ENCODE data around the gene NEK1. TPM values are rescaled to one million over a fixed set of nuclear protein-coding genes. Genes with fewer than 3 reads are reported as not detected.

Gene NEK1, protein sequence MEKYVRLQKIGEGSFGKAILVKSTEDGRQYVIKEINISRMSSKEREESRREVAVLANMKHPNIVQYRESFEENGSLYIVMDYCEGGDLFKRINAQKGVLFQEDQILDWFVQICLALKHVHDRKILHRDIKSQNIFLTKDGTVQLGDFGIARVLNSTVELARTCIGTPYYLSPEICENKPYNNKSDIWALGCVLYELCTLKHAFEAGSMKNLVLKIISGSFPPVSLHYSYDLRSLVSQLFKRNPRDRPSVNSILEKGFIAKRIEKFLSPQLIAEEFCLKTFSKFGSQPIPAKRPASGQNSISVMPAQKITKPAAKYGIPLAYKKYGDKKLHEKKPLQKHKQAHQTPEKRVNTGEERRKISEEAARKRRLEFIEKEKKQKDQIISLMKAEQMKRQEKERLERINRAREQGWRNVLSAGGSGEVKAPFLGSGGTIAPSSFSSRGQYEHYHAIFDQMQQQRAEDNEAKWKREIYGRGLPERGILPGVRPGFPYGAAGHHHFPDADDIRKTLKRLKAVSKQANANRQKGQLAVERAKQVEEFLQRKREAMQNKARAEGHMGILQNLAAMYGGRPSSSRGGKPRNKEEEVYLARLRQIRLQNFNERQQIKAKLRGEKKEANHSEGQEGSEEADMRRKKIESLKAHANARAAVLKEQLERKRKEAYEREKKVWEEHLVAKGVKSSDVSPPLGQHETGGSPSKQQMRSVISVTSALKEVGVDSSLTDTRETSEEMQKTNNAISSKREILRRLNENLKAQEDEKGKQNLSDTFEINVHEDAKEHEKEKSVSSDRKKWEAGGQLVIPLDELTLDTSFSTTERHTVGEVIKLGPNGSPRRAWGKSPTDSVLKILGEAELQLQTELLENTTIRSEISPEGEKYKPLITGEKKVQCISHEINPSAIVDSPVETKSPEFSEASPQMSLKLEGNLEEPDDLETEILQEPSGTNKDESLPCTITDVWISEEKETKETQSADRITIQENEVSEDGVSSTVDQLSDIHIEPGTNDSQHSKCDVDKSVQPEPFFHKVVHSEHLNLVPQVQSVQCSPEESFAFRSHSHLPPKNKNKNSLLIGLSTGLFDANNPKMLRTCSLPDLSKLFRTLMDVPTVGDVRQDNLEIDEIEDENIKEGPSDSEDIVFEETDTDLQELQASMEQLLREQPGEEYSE (N-terminal part only)
- total RNA-seq = 6.0 TPM

DNA sequence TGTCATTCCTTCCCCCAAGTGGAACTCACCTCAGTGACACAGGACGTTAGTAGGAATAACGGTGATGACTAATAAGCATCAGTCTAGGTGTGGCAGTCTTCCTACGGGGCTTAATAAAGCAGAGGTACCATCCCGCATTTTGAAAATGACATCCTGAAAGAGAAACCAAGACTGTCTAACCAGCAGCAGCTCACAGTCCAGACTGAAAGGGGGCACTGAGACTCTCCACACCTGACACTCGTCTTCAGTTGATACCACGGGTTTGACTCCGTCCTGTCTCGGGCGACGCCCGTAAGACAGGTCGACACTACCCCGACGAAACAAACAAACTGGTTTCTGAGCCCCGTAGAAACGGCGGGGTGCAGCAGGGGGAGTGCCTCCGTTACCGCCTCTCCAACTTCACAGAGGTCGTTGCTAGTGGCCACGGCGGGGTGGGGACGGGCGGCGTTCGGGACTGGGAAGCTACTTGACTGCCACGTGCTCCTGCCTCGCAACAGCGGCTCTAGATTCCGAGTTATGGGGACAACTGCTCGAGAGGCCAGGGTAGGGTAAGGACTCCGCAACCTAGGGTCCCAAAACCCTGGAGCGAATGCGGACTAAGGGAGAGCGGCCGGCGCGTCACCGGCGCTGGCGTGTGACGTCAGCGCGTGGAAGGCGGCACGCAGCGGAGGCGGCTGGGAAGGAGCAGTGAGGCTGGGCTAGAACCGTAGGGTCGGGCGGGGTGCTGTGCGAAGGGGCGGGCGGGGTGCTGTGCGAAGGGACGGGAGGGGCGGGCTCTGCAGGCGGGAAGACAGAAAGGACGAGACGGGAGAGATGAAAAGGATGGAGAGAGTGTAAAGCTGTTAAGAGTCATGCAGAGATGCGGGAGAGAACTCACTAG is at the start of gene NEK1:
Gene NEK1, minus strand, starts transcription at position 593 of the 880 bp plus-strand sequence. CDS start 9,953 bp downstream, outside the sequence.
- Histone ChIP-seq H3K4me3 (ENCODE audit: low read length) (peak within 1 kb of the TSS; percentile 87), H3K9me3 (ENCODE audit: low read depth, low read length) (no peaks in the 10 kb centered on the region), H3K4me1 (ENCODE audit: insufficient read depth, low read length) (peaks cover 9% of the 10 kb centered on the region), H3K27me3 (ENCODE audit: insufficient read depth, low read length) (no peaks in the 10 kb centered on the region)

DNA sequence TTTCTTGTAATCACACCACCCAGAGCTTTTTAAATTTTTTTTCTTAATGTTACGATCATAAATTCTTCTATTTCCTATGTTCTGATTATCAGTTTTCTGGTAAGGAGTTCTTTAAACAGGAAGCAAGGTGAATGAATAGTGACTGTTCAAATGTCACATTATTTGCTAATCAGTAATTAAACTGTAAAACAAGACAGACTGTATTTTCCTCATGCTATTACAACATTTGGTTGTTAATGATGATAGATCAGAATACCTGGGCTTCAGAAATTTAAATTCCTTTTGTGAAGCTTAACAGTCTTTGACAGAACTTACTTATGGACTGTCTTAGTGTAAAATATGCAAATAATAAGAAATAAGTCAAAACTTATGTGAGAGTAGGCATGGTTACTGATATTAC is 49.4 kb upstream of the NEK1 start:
- no peaks in the 10 kb centered on the region for H3K27me3 ChIP-seq (ENCODE audit: insufficient read depth, low read length)
- H3K4me3 ChIP-seq (ENCODE audit: low read length) = no peak overlapping the region
- H3K9me3 ChIP-seq (ENCODE audit: low read depth, low read length) = no peaks in the 10 kb centered on the region
- peaks cover 8% of the 10 kb centered on the region for H3K4me1 ChIP-seq (ENCODE audit: insufficient read depth, low read length)

DNA sequence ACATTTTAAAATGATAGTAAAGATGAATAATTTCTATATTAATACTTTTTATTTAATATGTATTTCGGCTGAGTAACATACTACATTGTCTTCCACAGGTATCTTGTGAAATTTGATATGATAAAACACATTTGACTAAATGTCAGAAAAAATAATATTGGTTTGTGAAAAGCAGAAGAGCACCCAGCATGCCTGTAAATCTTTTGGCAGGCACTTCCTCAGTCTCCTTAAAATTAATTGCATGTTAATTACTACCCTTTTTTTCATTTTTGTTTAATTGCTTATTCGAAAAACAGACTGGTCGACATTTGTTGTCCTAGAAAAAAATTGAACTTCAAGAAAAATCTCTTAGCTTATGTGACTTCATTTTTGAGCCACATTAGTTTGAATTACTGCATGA is 48.5 kb upstream of the NEK1 start:
- H3K9me3 ChIP-seq (ENCODE audit: low read depth, low read length) = no peaks in the 10 kb centered on the region
- H3K4me1 ChIP-seq (ENCODE audit: insufficient read depth, low read length) = peaks cover 8% of the 10 kb centered on the region
- no peak overlapping the region for H3K4me3 ChIP-seq (ENCODE audit: low read length)
- H3K27me3 ChIP-seq (ENCODE audit: insufficient read depth, low read length) = no peaks in the 10 kb centered on the region

DNA sequence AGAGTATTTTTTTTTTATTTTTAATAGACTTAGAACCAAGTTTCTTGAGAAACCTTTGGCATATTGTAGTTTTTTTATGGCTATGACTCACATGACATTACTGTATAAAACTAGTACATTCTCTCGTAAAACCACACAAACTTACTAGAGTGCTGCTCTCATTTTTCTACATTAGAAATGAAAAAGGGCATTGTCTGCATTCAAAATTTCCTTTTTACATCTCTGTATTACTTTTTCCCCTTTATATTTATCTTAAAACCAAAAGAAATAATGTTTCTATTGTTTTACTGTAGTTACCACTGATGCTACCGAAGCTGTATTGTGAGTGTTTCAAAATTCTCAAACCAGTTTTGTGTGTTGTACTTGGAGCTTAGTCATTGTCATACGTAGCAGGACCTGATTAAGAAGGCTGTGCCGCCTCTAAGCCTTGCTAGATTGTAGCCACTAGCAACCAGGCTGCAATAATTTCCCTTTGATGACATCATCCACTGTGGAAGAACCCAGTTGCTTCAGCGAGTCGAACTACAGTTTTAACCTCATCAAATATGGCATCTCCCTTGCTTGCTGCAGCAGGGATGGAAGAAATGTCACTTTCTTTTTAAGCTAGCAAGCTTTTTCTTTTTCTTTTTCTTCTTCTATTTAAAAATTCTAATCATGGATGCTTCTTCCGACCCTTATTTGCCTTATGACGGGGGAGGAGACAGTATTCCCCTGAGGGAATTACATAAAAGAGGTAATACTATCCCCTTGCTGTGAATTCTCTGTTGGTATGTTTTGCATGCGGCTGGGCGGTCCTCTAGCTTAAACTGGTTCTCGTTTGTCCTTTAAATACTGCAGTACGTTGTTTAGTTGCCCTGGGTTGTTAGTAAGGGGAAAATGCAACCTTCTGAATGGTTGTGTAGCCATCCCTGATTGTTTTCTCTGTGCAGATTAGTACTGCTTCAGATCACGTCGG is 47.6 kb upstream of the NEK1 start:
- Histone ChIP-seq H3K27me3 (ENCODE audit: insufficient read depth, low read length) (no peaks in the 10 kb centered on the region), H3K4me3 (ENCODE audit: low read length) (peak overlapping the region; percentile 22), H3K9me3 (ENCODE audit: low read depth, low read length) (no peaks in the 10 kb centered on the region), H3K4me1 (ENCODE audit: insufficient read depth, low read length) (peaks cover 8% of the 10 kb centered on the region)

DNA sequence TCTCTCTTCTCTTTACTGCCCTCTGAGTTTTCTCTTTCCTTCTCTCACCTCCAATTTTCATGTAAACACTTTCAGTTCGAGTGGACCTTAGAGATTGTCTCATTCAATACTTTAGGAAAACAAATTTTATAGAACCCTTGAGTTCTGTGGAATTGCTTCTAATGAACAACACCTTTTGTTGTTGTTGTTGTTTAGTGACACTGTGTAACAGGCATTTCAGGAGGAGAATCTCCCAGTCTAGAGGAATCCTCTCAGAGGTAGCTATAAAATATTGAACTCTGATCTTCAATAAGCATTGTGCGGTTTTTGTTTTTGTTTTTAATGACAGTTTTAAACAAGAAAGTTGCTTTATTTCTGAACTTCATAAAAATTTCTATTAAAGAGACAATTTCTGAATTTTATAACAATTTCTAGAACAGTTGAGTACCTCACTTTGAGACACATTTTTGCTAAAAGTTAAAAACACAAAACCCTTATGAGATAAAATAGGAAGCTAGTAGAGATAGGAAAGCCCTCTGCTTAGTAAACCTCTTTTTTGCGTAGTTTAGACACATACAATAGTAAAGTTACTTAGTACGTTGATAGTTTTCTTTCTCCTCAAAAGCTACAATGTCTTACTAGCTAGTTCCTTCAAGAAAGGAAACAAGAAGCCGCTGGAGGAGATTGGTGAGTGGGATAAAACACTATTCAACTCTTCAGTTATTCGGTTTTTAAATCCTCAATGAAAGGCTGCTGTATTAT is 46.8 kb upstream of the NEK1 start:
- Histone ChIP-seq H3K4me3 (ENCODE audit: low read length) (no peak overlapping the region), H3K9me3 (ENCODE audit: low read depth, low read length) (no peaks in the 10 kb centered on the region), H3K27me3 (ENCODE audit: insufficient read depth, low read length) (no peaks in the 10 kb centered on the region)

DNA sequence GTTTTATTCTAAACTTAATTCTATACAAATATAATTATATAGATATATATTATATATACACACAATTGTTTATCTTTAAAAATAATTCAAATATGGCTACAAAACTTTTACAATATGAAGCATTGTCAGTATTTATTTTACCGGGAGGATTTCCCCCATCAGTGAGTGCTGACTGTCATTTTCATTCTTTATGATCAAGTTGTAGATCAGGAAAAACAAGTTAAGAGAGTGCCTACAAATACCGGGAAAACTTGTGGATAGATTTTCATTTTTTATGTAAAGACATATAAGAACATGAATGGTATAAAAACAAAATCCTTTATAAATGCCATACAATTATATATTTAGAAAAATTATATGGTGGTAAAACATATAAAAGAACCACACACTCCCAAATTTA is 45.8 kb upstream of the NEK1 start:
- Histone ChIP-seq H3K9me3 (ENCODE audit: low read depth, low read length) (no peaks in the 10 kb centered on the region), H3K27me3 (ENCODE audit: insufficient read depth, low read length) (no peaks in the 10 kb centered on the region), H3K4me1 (ENCODE audit: insufficient read depth, low read length) (peaks cover 8% of the 10 kb centered on the region), H3K4me3 (ENCODE audit: low read length) (no peak overlapping the region)

More for the DNA sequence above, 46.8 kb upstream of the NEK1 start:
- H3K4me1 ChIP-seq (ENCODE audit: insufficient read depth, low read length) = peaks cover 8% of the 10 kb centered on the region

DNA sequence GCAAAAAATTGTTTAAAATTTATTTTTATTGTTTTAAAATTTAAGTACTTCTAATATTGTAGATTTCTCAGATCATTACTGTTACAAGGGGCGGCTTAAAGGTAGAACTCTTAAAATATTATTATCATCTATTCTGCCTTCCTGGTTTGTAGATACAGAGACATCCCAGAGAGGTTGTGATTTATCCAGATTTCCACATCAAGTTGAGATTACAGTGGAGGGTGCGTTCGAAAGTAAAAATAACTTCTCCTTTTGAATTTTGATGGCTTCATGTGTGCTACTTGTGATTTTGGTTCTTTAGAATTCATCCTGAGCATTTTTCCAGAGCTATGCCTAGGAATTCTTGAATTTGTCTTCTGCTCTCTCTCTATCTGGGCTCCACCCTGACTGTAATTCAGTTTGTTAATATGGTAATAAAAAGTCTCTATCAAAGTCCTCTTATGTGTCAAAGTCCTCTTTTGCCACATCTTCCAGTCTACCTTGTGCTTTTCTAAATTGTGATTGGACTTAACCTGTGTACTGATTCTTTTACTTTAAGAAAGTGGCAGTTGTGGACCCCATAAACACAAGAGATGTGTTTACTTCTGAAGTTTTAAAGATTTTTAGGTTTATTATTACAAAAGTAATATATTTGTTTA is 45.2 kb upstream of the NEK1 start:
- H3K4me1 ChIP-seq (ENCODE audit: insufficient read depth, low read length) = peaks cover 8% of the 10 kb centered on the region
- H3K27me3 ChIP-seq (ENCODE audit: insufficient read depth, low read length) = no peaks in the 10 kb centered on the region
- H3K9me3 ChIP-seq (ENCODE audit: low read depth, low read length) = no peaks in the 10 kb centered on the region
- H3K4me3 ChIP-seq (ENCODE audit: low read length) = no peak overlapping the region

DNA sequence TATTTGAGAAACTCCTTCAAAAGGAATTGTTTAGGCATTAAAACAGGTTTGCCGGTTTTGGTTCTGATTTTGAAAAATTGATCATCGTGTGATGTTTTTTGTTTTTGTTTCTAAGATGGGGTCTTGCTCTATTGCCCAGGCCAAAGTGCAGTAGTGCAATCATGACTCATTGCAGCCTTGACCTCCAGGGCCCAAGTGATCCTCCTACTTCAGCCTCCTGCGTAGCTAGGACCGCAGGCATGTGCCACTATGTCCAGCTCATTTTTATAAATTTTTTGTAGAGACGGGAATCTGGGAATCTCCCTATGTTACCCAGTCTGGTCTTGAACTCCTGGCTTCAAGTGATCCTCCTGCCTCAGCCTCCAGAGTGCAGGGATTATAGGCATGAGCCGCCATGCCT is 43.0 kb upstream of the NEK1 start:
- H3K27me3 ChIP-seq (ENCODE audit: insufficient read depth, low read length) = no peaks in the 10 kb centered on the region

DNA sequence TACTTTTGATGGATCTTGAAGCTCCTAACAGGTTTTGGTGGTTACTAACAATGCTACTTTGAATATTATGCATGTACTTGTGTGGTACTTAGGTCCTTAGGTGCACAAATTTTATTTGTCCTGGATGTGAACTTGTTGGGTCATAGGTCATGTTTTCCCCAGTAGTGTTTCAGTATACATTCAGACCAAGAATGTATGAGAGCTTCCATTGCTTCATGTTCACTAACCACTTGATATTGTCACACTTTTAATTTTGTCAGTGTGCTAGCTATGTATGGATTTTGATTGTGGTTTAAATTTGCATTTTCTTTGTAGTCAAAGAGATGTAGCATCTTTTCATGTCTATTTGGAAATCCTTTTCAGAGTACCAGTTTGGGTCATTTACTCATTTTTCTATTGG is 40.2 kb upstream of the NEK1 start:
- H3K9me3 ChIP-seq (ENCODE audit: low read depth, low read length) = no peaks in the 10 kb centered on the region
- no peaks in the 10 kb centered on the region for H3K27me3 ChIP-seq (ENCODE audit: insufficient read depth, low read length)
- H3K4me3 ChIP-seq (ENCODE audit: low read length) = no peak overlapping the region
- no peaks in the 10 kb centered on the region for H3K4me1 ChIP-seq (ENCODE audit: insufficient read depth, low read length)

More for the DNA sequence above, 43.0 kb upstream of the NEK1 start:
- Histone ChIP-seq H3K4me1 (ENCODE audit: insufficient read depth, low read length) (peaks cover 6% of the 10 kb centered on the region), H3K4me3 (ENCODE audit: low read length) (no peak overlapping the region), H3K9me3 (ENCODE audit: low read depth, low read length) (no peaks in the 10 kb centered on the region)

DNA sequence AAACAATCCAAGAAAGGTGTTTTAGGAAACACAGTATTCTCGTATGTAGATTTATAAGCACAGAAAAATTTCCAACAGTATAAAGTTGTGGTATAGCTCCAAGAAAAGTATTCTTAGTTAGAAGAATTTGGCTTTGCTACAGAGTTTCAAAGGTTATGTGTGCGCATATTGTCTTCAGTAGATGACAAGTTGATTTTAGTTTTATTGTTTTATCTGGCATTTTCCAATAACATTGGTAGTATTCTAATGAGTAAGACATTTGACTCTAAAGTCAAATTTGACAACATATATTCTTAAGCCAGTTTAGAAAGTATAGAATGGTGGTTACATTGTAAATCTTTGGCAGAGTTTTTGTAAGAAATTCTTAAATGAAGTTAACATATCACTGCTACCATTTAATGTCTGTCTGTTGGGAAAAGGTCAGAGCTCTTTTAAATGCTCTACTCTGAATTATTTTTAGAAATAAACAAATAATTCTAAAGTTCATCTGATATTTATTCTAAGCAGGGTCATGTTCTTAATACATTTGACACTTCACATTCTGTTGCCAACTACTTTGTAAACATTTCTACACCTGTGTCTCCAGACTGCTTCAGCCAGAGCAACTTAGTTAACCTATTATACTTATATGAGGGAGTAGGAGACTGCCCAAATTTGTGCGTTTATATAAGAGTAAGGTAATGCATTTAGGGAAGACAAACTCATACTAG is 38.0 kb upstream of the NEK1 start:
- Histone ChIP-seq H3K4me3 (ENCODE audit: low read length) (no peak overlapping the region), H3K4me1 (ENCODE audit: insufficient read depth, low read length) (no peaks in the 10 kb centered on the region)

DNA sequence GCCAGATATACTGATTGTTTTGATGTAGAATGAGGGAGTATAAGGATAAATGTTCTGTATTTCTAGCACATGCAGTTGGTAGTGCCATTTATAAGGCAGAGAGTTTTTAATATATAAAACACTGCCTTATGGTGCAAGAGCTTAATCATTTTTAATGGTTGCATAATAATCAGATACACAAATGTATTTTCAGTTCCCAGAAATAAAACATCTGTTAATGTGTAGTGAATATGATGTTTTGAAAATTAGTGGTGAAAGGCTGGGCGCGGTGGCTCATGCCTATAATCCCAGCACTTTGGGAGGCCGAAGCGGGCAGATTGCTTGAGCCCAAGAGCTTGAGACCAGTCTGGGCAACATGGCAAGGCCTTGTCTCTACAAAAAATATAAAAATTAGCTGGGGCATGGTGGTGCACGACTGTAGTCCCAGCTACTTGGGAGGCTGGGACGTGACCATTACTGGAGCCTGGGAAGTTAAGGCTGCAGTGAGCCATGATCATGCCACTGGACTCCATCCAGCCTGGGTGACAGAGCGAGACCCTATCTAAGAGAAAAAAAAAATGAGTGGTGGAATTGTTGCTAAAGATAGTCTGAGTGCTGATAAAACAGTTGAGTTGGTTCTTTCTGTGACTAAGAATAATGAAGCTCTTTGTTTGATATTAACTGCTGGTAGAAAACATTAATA is 37.3 kb upstream of the NEK1 start:
- no peaks in the 10 kb centered on the region for H3K4me1 ChIP-seq (ENCODE audit: insufficient read depth, low read length)
- H3K4me3 ChIP-seq (ENCODE audit: low read length) = no peak overlapping the region
- no peaks in the 10 kb centered on the region for H3K9me3 ChIP-seq (ENCODE audit: low read depth, low read length)
- no peaks in the 10 kb centered on the region for H3K27me3 ChIP-seq (ENCODE audit: insufficient read depth, low read length)

More for the DNA sequence above, 38.0 kb upstream of the NEK1 start:
- Histone ChIP-seq H3K27me3 (ENCODE audit: insufficient read depth, low read length) (no peaks in the 10 kb centered on the region), H3K9me3 (ENCODE audit: low read depth, low read length) (no peaks in the 10 kb centered on the region)

DNA sequence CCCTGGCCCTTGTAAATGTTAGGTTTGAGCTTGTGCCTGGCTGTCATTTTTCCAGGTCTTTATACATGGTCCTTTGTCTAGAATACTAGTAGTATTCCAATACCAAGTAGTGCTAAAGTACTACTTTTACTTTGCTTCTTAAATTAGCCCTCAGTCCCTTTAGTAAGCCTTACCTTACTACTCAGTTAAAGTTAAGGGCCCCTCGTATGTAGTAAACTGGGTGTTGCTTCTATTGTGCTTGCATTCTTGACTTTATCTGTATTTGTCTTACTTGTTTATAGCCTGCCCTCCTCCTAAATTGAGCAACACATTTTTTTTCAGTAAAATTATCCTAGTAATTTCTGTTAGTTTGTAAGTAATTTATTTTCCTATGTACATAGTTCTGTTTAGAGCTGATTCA is 33.2 kb upstream of the NEK1 start:
- Histone ChIP-seq H3K9me3 (ENCODE audit: low read depth, low read length) (no peaks in the 10 kb centered on the region), H3K4me1 (ENCODE audit: insufficient read depth, low read length) (no peaks in the 10 kb centered on the region), H3K4me3 (ENCODE audit: low read length) (no peak overlapping the region), H3K27me3 (ENCODE audit: insufficient read depth, low read length) (no peaks in the 10 kb centered on the region)
